ENCODE data around the gene ZBTB24.
"Not testable (repeated sequence)": the region's sequence is repeated elsewhere in the genome, so short reads cannot be mapped to it uniquely, and the experiment has no call there.

Gene ZBTB24

DNA sequence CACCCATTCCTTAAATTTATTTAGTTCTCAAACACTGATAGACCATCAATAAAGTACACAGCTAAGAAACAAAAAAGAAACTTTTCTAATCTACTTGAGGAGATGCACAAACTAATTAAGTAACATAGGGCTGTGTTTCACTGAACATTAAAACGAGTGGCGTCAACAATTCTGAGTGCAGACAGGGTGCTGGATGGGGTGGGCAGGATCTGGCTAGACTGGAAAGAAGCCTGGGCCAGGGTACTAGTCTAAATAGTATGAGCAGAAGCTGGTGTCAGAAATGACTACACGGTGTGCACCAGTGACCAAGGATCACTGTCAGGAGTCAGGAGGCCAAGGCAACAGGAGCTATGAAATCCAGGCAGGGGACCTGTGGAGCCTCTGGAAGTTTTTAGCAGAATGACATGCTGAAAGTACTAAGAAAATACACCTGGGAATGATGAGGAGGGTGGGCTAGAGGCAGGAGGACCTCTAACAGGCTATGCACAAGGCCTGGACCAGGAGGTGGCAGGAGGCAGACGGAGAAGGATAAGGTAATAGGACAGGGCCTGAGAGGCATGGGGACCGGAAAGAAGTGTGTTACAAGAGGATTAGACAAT is 13.3 kb downstream of the ZBTB24 start:
- peak; percentile 20 for DNase-seq (ENCODE audit: low spot score)

DNA sequence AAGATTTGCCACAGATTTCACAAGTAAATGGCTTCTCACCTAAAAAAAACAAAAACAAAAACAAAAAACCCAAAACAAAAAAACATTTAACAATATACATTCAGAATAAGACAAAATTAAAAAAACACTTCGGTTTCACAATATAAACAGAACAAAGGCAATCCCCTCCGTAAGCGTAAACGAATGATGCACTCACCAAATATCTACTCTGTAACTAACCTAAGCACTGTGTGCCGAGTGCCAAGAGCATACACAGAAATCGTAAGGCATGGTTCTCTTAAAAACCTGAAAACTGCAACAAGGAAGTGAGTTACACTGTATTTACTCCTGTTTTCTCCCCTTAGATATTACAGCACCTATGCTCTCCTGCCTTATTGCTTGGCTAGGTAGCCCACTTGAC is 15.3 kb downstream of the ZBTB24 start:
- no peak for DNase-seq (ENCODE audit: low spot score)

GRCh38 chr6:109466212-109466923 is 16.7 kb downstream of the ZBTB24 start:
- no peak for DNase-seq (ENCODE audit: low spot score)

- DNase-seq (ENCODE audit: low spot score) = no peak
Observed at GRCh38 chr6:109465772-109466171, 17.2 kb downstream of the ZBTB24 start.

DNA sequence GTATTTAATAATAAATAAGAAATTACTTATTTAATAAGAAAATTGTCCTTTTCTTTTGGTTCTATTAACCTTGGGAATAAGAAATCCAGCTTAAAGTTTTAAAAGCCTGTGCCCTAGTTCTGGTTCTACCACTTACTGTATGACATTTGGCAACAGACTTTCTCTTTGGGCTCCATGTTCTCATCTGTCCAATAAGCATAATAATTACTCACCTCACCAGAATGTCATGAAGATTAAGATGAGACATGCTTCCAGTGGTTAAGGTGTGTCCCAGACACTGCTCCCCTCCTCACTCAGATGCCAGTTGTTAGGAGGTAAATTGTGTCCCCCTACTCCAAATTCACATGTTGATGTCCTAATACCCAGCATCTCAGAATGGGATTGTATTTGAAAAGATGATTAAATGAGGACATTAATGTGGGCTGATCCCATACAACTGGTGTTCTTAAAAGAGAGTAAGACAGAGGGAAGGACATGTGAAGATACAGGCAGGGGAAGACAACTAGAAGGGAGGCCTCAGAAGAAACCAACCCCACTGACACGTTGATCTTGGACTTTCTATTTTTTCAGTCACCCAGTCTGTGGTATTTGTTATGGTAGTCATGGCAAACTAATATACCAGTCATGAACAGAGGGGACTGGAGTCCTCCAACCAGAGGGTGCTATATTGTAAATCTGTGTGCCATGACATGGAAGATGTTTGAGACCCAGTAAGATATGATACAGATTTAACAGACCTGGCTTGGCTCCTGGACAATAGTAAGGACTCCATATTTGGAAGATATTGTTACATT is 21.1 kb downstream of the ZBTB24 start:
- DNase-seq (ENCODE audit: low spot score) = no peak

GRCh38 chr6:109461205-109461604 is 21.8 kb downstream of the ZBTB24 start:
- DNase-seq (ENCODE audit: low spot score) = not testable (repeated sequence)

GRCh38 chr6:109460161-109460829 is 22.7 kb downstream of the ZBTB24 start:
- no peak for DNase-seq (ENCODE audit: low spot score)

- DNase-seq (ENCODE audit: low spot score) = no peak
Observed at GRCh38 chr6:109458774-109459531, 24.1 kb downstream of the ZBTB24 start.

- no peak for DNase-seq (ENCODE audit: low spot score)
Observed at GRCh38 chr6:109457562-109457996, 25.4 kb downstream of the ZBTB24 start.

DNA sequence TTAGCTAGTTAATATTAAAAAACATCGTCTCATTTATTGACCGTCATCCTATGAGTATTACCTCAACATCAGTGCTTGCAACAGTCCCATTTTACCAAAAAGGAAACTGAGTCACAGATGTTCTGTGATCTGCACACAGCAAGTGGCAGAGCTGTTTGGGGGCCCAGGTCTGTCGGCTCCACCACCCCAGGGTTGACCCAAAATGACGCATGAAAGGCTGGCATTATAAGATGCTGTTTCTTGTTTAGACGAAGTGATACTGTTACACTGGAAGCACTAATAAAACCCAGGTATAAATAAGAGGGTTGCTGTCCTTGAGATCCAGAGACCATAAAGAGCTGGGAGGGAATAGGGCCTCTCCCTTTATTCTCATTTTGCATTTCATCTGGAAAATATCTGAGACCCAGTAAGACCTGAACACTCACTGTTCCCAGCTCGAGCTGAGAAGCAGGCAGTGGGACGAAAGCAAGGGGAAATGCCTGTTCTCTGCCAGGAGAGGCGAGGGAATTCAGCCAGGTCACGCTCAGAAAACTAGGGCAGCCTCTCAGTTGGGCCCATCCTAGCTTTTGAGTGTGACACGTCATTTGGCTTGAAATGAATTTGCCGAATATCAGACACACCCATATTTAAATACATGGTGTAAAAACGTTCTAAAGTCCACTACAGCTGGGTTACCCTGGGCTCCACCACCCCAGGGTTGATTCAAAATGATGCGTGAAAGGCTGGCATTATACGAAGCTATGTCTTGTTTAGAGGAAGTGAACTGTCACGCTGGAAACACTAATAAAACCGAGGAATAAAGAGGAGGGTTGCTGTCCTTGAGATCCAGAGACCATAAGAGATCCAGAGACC is 26.1 kb downstream of the ZBTB24 start:
- DNase-seq (ENCODE audit: low spot score) = no peak

GRCh38 chr6:109456111-109456583 is 26.9 kb downstream of the ZBTB24 start:
- peak; percentile 79 for DNase-seq (ENCODE audit: low spot score)

- DNase-seq (ENCODE audit: low spot score) = peak; percentile 89
Observed at GRCh38 chr6:109455437-109456110, 27.4 kb downstream of the ZBTB24 start, which contains the start of gene MICAL1. TSS of gene MICAL1 (minus strand) at chr6:109455772. CDS start at chr6:109454196, 1,576 bp downstream.

DNA sequence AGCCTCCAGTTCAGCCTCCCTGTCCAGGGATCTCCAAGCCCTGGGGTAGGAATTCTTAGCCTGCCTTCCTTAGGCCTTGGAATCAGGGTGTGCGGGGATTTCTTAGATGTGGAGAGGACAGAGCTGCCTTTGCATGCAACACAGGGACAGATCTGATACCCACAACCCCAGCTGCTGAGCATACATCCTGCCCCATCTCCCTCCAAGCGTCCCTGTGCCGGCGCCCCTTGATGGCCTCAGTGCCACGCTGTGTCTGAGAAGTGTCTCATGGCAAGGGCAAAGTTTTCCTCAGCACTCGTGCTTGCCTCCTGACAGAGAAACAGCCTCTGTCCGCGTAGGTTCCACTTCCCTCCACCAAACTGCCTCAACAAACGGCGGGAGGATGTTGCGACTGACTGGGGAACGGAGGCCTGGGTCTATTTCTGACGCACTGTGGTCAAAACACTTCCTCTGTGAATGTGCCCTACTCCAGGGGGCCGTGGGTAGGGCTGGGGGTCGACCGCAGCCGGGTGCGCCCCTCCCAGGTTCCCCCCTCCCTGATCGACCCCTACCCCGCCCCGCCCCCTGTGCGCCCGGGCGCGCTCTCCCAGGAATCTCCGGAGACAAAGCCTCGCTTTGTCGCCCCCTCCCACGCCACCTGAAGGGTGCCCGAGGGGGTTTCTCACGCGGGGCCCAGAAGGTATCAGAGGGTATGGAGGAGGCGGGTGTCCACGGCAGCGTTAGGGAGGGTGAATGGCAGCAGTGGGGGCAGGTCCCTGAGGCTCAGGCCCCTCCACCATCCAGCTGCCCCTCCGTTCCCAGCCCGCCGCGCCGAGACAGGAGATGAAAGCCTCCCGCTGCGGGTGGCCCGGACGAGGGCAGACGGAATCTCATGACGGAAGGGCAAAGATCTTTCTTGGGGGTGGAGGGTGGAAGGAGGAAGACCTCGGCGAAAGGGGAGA is 28.3 kb downstream of the ZBTB24 start:
- DNase-seq (ENCODE audit: low spot score) = peak; percentile 78

- no peak for DNase-seq (ENCODE audit: low spot score)
Observed at GRCh38 chr6:109453594-109454495, 29.2 kb downstream of the ZBTB24 start.

DNA sequence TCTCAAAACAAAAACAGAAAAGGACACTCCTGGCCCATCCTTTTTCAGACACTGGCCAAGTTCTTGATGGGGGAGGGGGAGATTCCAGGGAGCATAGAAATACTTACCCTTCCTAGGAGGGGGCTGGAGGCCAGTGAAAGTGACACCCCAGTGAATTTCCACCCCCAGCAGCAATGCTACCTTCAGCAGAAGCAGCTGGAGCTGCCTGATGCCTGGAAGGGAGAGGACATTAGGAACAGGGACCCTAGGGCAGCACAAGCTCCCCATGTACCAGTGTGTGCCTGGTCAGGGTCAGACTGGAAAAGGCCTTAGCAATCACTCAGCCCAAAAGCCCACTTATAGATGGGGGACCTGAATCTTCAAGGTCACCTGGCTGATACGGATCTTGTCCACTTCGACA is 29.9 kb downstream of the ZBTB24 start:
- no peak for DNase-seq (ENCODE audit: low spot score)

DNA sequence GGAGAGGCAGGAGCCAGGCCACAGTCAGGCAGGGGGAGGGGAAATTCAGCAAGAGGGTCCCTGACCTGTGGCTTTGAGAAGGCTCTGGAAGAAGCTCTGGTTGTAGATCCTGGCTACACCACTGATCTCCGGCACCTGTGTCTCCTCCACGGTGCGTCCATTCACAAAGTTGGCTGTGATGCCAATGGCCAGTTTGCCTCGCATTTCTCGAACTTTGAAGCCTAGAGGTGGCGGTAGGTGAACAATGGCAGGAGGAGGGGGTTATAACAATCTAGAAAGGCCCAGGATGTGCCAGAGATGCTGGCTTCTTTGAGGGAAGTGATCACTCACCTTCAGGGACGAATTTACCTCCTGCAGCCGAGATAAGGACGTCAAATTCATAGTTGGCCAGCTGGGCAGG is 30.8 kb downstream of the ZBTB24 start:
- DNase-seq (ENCODE audit: low spot score) = no peak

- DNase-seq (ENCODE audit: low spot score) = no peak
Observed at GRCh38 chr6:109451376-109451775, 31.6 kb downstream of the ZBTB24 start.

GRCh38 chr6:109450801-109451200 is 32.2 kb downstream of the ZBTB24 start:
- no peak for DNase-seq (ENCODE audit: low spot score)
